ENCODE results near the gene EP400. TPM values are rescaled to one million over a fixed set of nuclear protein-coding genes. Genes with fewer than 3 reads are reported as not detected.

Gene EP400
- polyA plus RNA-seq, 1 donor (not counting 4 experiments of a cell fraction or from before 2014, with no cell fraction given), result 4.1 TPM

DNA sequence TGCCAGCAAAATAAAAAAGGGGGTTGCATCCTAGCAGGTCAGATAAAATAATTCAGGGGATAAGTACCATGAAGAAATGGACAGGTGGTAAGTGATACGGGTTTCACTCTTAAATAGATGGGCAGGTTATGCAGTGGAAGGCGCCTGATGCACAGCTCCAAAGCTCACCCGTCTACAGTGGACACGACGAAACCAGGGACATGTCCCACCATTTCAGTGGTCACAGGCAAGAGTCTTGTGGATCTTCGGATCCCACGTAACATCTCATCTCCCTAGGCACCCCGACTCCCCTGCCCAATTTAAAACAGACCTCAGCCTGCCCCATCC, 133.8 kb downstream of the EP400 start:
- H3K27ac ChIP-seq (ENCODE audit: control insufficient read depth, insufficient read depth, low read length), result peak overlapping the region; percentile 23
- peak overlapping the region; percentile 88 for H3K4me2 ChIP-seq (ENCODE audit: control insufficient read depth, extremely low read depth, insufficient read depth, low read depth, low read length)
- DNase-seq (ENCODE audit: low read depth, low spot score) (no peak), FAIRE-seq (no peak)
- dilution Hi-C loops (cut with MboI; ENCODE audit: extremely low pct_ligation_motif_present, low sequenced_read_pairs), result no loop called here
- H3K4me1 ChIP-seq (ENCODE audit: control insufficient read depth, extremely low read depth, insufficient read depth, low read length), result peaks cover 4% of the 10 kb centered on the region
- H3K36me3 ChIP-seq (ENCODE audit: control insufficient read depth in 2 of 2, extremely low read depth in 1 of 2, insufficient read depth in 2 of 2, low read length in 2 of 2), result peaks cover 1 to 6% of the 10 kb centered on the region in 2 experiments
- no peak for TF ChIP-seq EZH2 (IDR thresholded peaks at IDR 0.05; ENCODE audit: low read length)
- TF ChIP-seq CTCF (optimal IDR thresholded peaks at IDR 0.05 in 1 of 3, IDR thresholded peaks at IDR 0.05 in 1 of 3, conservative IDR thresholded peaks at IDR 0.05 in 1 of 3; ENCODE audit: extremely low read depth in 1 of 3, insufficient read depth in 2 of 3, low read length in 3 of 3), result no peak
- H3K9me3 ChIP-seq (ENCODE audit: control insufficient read depth, low read depth, low read length), result no peaks in the 10 kb centered on the region
- peaks cover 3% of the 10 kb centered on the region for H3K79me2 ChIP-seq (ENCODE audit: control insufficient read depth, insufficient read depth, low read length)
- H3K9me1 ChIP-seq (ENCODE audit: control insufficient read depth, extremely low read depth, insufficient read depth, low read length), result no peaks in the 10 kb centered on the region
- peak overlapping the region; percentile 68 to 95 (median 74) for H3K4me3 ChIP-seq (ENCODE audit: control insufficient read depth in 2 of 3, extremely low read depth in 1 of 3, insufficient read depth in 2 of 3, low read depth in 1 of 3, low read length in 3 of 3)
- peak overlapping the region; percentile 78 for H2AFZ ChIP-seq (ENCODE audit: control insufficient read depth, low read length)
- no peaks in the 10 kb centered on the region for H4K20me1 ChIP-seq (ENCODE audit: control insufficient read depth, extremely low read depth, insufficient read depth, low read length)
- peak overlapping the region; percentile 56 for H3K9ac ChIP-seq (ENCODE audit: control insufficient read depth, extremely low read depth, insufficient read depth, low read length)
- H3K27me3 ChIP-seq (ENCODE audit: control insufficient read depth, extremely low read depth, insufficient read depth, low read length), result no peaks in the 10 kb centered on the region

- dilution Hi-C loops (cut with MboI; ENCODE audit: extremely low pct_ligation_motif_present, low sequenced_read_pairs), result no loop called here
- no peaks in the 10 kb centered on the region for H3K9me3 ChIP-seq (ENCODE audit: control insufficient read depth, low read depth, low read length)
- H2AFZ ChIP-seq (ENCODE audit: control insufficient read depth, low read length), result peak overlapping the region; percentile 78
- no peaks in the 10 kb centered on the region for H3K27me3 ChIP-seq (ENCODE audit: control insufficient read depth, extremely low read depth, insufficient read depth, low read length)
- peak overlapping the region; percentile 88 for H3K4me2 ChIP-seq (ENCODE audit: control insufficient read depth, extremely low read depth, insufficient read depth, low read depth, low read length)
- H3K4me3 ChIP-seq (ENCODE audit: control insufficient read depth in 2 of 3, extremely low read depth in 1 of 3, insufficient read depth in 2 of 3, low read depth in 1 of 3, low read length in 3 of 3), result peak overlapping the region; percentile 68 to 95 (median 74)
- no peaks in the 10 kb centered on the region for H4K20me1 ChIP-seq (ENCODE audit: control insufficient read depth, extremely low read depth, insufficient read depth, low read length)
- TF ChIP-seq CTCF (optimal IDR thresholded peaks at IDR 0.05 in 1 of 3, IDR thresholded peaks at IDR 0.05 in 1 of 3, conservative IDR thresholded peaks at IDR 0.05 in 1 of 3; ENCODE audit: extremely low read depth in 1 of 3, insufficient read depth in 2 of 3, low read length in 3 of 3) (no peak), EZH2 (IDR thresholded peaks at IDR 0.05; ENCODE audit: low read length) (no peak)
- H3K9ac ChIP-seq (ENCODE audit: control insufficient read depth, extremely low read depth, insufficient read depth, low read length), result peak overlapping the region; percentile 82
- H3K9me1 ChIP-seq (ENCODE audit: control insufficient read depth, extremely low read depth, insufficient read depth, low read length), result no peaks in the 10 kb centered on the region
- H3K36me3 ChIP-seq (ENCODE audit: control insufficient read depth in 2 of 2, extremely low read depth in 1 of 2, insufficient read depth in 2 of 2, low read length in 2 of 2), result peaks cover 1 to 3% of the 10 kb centered on the region in 2 experiments
- peaks cover 3% of the 10 kb centered on the region for H3K79me2 ChIP-seq (ENCODE audit: control insufficient read depth, insufficient read depth, low read length)
- peak overlapping the region; percentile 54 for H3K27ac ChIP-seq (ENCODE audit: control insufficient read depth, insufficient read depth, low read length)
- FAIRE-seq (no peak), DNase-seq (ENCODE audit: low read depth, low spot score) (peak; percentile 49)
- H3K4me1 ChIP-seq (ENCODE audit: control insufficient read depth, extremely low read depth, insufficient read depth, low read length), result peaks cover 4% of the 10 kb centered on the region
Measured at GRCh38 chr12:132083941-132084620, 134.3 kb downstream of the EP400 start.
